ENCODE data around the gene GSC. TPM values are rescaled to one million over a fixed set of nuclear protein-coding genes. Genes with fewer than 3 reads are reported as not detected.

Gene GSC
- total and polyA plus RNA-seq, 2 donors (not counting 1 experiment from before 2014, with no cell fraction given): 0.05 to 0.17 TPM

GRCh38 chr14:94722397-94722796 is 47.5 kb downstream of the GSC start:
- Histone ChIP-seq H4K20me1 (ENCODE audit: control insufficient read depth, extremely low read depth, insufficient read depth, low read length) (no peaks in the 10 kb centered on the region), H3K27me3 (ENCODE audit: control insufficient read depth, insufficient read depth, low read length) (no peaks in the 10 kb centered on the region), H2AFZ (ENCODE audit: low read length) (no peak overlapping the region), H3K36me3 (ENCODE audit: control insufficient read depth, insufficient read depth, low read length) (no peaks in the 10 kb centered on the region), H3K27ac (ENCODE audit: insufficient read depth, low read length) (no peak overlapping the region), H3K4me1 (ENCODE audit: control insufficient read depth, extremely low read depth, insufficient read depth, low read length) (no peaks in the 10 kb centered on the region), H3K9me3 (ENCODE audit: control insufficient read depth, insufficient read depth, low read depth, low read length) (no peaks in the 10 kb centered on the region), H3K4me3 (replicated peaks in 1 of 4; ENCODE audit: control extremely low read depth in 1 of 4, insufficient read depth in 1 of 4, low read depth in 3 of 4, low read length in 4 of 4) (no peak overlapping the region), H3K79me2 (ENCODE audit: control insufficient read depth, insufficient read depth, low read length) (no peaks in the 10 kb centered on the region), H3K4me2 (ENCODE audit: extremely low read depth, insufficient read depth, low read length) (no peak overlapping the region), H3K9ac (ENCODE audit: insufficient read depth, low read length) (no peak overlapping the region)
- no peak for DNase-seq (ENCODE audit: low read depth in 2 of 2)
- TF ChIP-seq EZH2 (IDR thresholded peaks at IDR 0.05; ENCODE audit: low read length, missing control alignments): no peak
- no peak for TF ChIP-seq CTCF (conservative IDR thresholded peaks at IDR 0.05 in 1 of 2, IDR thresholded peaks at IDR 0.05 in 1 of 2; ENCODE audit: low read depth in 1 of 2, low read length in 2 of 2)

Other genes starting within 250 kb of the GSC start
- not detected in 2 replicates for gene SERPINA4, start 208.7 kb downstream of the GSC start, total RNA-seq
- gene SERPINA4, start 208.7 kb downstream of the GSC start, polyA plus RNA-seq: not detected in 2 replicates
- gene SERPINA5, start 188.7 kb downstream of the GSC start, total RNA-seq: not detected in 2 replicates
- gene SERPINA5, start 188.7 kb downstream of the GSC start, polyA plus RNA-seq: not detected in 2 replicates
- gene SERPINA3, start 157.7 kb downstream of the GSC start, total RNA-seq: 0.50 and 7.2 TPM in 2 replicates
- gene SERPINA3, start 157.7 kb downstream of the GSC start, polyA plus RNA-seq: 0.05 and 0.47 TPM in 2 replicates

All from fibroblast of lung (primary cell).